Panc1 (cell line): Measurements from ENCODE around the gene MON1A. TPM values are rescaled to one million over a fixed set of nuclear protein-coding genes. Genes with fewer than 3 reads are reported as not detected.
A peak's percentile ranks its signal among the peaks of the same experiment; 100 is the strongest.
"Not testable (repeated sequence)": the region's sequence is repeated elsewhere in the genome, so short reads cannot be mapped to it uniquely, and the experiment has no call there.

Experiments used
- ATAC-seq: fragments of 200-7000 bp; cut with Tn5 transposase; 2 replicates; pipeline ENCODE4 v1.9.1; 2020; ENCODE audit warnings: mild to moderate bottlenecking, moderate library complexity
- BruUV-seq: library from RNA; stranded (reverse); fragments of 400-500 nt; replicated peaks from 2 replicates; lab custom pipeline; 2021; lab: Mats Ljungman, UMichigan
- CTCF ChIA-PET: fragments of 300-600 bp; sonication (Branson Sonifier 250); formaldehyde crosslinking; loops from one replicate; lab custom pipeline; 2022; ENCODE audit warnings: antibody characterized with exemption; lab: Charles Lee
- POLR2A ChIA-PET: fragments of 300-600 bp; sonication (Branson Sonifier 250); formaldehyde crosslinking; loops from one replicate; lab custom pipeline; 2022; ENCODE audit warnings: antibody characterized with exemption; lab: Charles Lee
- DNase-seq: peaks from one replicate; pipeline ENCODE4 v3.0.0-alpha.2; 2010; ENCODE audit warnings: low read depth, low spot score
- H3K27ac ChIP-seq: 2 replicates; pipeline ENCODE4 v1.5.1; 2011; ENCODE audit warnings: mild to moderate bottlenecking, low read length, inconsistent platforms
- H3K27me3 ChIP-seq: fragments of 200-500 bp; sonication (Bioruptor generic); 2 replicates; pipeline ENCODE4 v1.6.0; 2014; ENCODE audit warnings: low read length, inconsistent platforms; ENCODE audit not compliant: control insufficient read depth, insufficient read depth
- H3K36me3 ChIP-seq: fragments of 200-500 bp; sonication (Bioruptor generic); 2 replicates; pipeline ENCODE4 v1.5.1; 2014; ENCODE audit warnings: inconsistent platforms, mild to moderate bottlenecking, low read length, moderate library complexity; ENCODE audit not compliant: control insufficient read depth, insufficient read depth
- H3K4me1 ChIP-seq: 2 replicates; pipeline ENCODE4 v1.5.1; 2011; ENCODE audit warnings: inconsistent platforms, mild to moderate bottlenecking, low read length, moderate library complexity; ENCODE audit not compliant: control insufficient read depth, insufficient read depth
- H3K4me3 ChIP-seq, 2 experiments: 2 replicates each; pipeline ENCODE4 v1.5.1; 2011 to 2012; ENCODE audit warnings: low read depth in 2 of 2, low read length in 2 of 2, mild to moderate bottlenecking in 2 of 2, inconsistent platforms in 1 of 2, moderate library complexity in 1 of 2
- H3K9me3 ChIP-seq: fragments of 200-500 bp; sonication (Bioruptor generic); 2 replicates; pipeline ENCODE4 v1.5.1; 2014; ENCODE audit warnings: low read depth, mild to moderate bottlenecking, inconsistent platforms, low read length, moderate library complexity; ENCODE audit not compliant: control insufficient read depth, insufficient read depth
- CTCF ChIP-seq: fragments of 450-650 bp; IDR thresholded peaks from 2 replicates; pipeline ENCODE4 v1.5.1; 2017; ENCODE audit warnings: mild to moderate bottlenecking
- POLR2AphosphoS5 ChIP-seq: IDR thresholded peaks from 2 replicates; pipeline ENCODE4 v1.6.1; 2012; ENCODE audit warnings: mild to moderate bottlenecking, low read depth, low read length, moderate library complexity
- REST ChIP-seq, 2 experiments: IDR thresholded peaks; 2 replicates each; pipeline ENCODE4 v1.6.1; 2011 to 2012; ENCODE audit warnings: low read depth in 2 of 2, control low read depth in 1 of 2, low read length in 1 of 2, mild to moderate bottlenecking in 1 of 2, moderate library complexity in 1 of 2; ENCODE audit not compliant: insufficient read depth in 1 of 2
- SIN3A ChIP-seq: IDR thresholded peaks from 2 replicates; pipeline ENCODE4 v1.6.1; 2012; ENCODE audit warnings: low read depth, mild to moderate bottlenecking, low read length, moderate library complexity, borderline replicate concordance; ENCODE audit not compliant: insufficient read depth
- TCF7L2 ChIP-seq: IDR thresholded peaks from 2 replicates; pipeline ENCODE4 v1.6.1; 2011; ENCODE audit warnings: mild to moderate bottlenecking, low read depth, low read length, inconsistent platforms
- in situ Hi-C: cut with HindIII; loops from 2 replicates; pipeline ENCODE4 v1.10.0; 2016; ENCODE audit warnings: low sequenced_read_pairs, low pct_unique_long_range_greater_than_20kb
- intact Hi-C: fragments of 100-400 bp; cut with micrococcal nuclease; formaldehyde crosslinking; loops from one replicate; pipeline ENCODE4 v1.10.0; 2022; ENCODE audit not compliant: unreplicated experiment
- total RNA-seq: library from RNA; stranded (reverse); gene quantifications from one replicate; pipeline ENCODE4 v1.2.1, GENCODE V29; 2021; ENCODE audit not compliant: unreplicated experiment

Gene MON1A
- total RNA-seq, 1 experiment from 2014 or later: 12.9 TPM

GRCh38 chr3:49939858-49940666 lies 10.5 kb upstream of the MON1A start, which contains the start of gene RBM6:
RBM6 (plus strand) TSS chr3:49940150; CDS start chr3:49962642, 22,492 bp downstream.
- Histone ChIP-seq H3K27me3 (no peaks in the 10 kb centered on the region), H3K9me3 (no peaks in the 10 kb centered on the region), H3K27ac (peak within 1 kb of the TSS; percentile 81), H3K4me3 (peak within 1 kb of the TSS; percentile 72 to 94), H3K36me3 (no peaks in the 10 kb centered on the region; the same call in 1 of the 2 replicates), H3K4me1 (no peaks in the 10 kb centered on the region; the same call in 1 of the 2 replicates)
- TF ChIP-seq POLR2AphosphoS5 (peak; percentile 81), SIN3A (peak; percentile 78; the same call in 1 of the 2 replicates), TCF7L2 (peak; percentile 99), CTCF (no peak), REST (IDR thresholded peaks at IDR 0.05; ENCODE audit: insufficient read depth in 1 of 2, low read depth in 2 of 2, low read length in 1 of 2) (no peak)
- intact Hi-C loops: no loop called here
- in situ Hi-C loops: no loop called here
- POLR2A ChIA-PET: interaction anchor here (0.7 kb wide), 1 partner anchor 17 kb away, joined by 6 read pairs; no protein-coding TSS in a partner anchor
- BruUV-seq: no TSS peak
- CTCF ChIA-PET: no interaction called here
- ATAC-seq (peak; percentile 99), DNase-seq (peak; percentile 84)

GRCh38 chr3:49937090-49937489 lies 7.5 kb upstream of the MON1A start:
- ChIA-PET CTCF (no interaction called here), POLR2A (no interaction called here)
- intact Hi-C loops (no loop called here), in situ Hi-C loops (no loop called here)
- H3K36me3 ChIP-seq: no peaks in the 10 kb centered on the region; the same call in 1 of the 2 replicates
- H3K4me1 ChIP-seq: no peaks in the 10 kb centered on the region; the same call in 1 of the 2 replicates
- BruUV-seq: no TSS peak
- TF ChIP-seq TCF7L2: no peak
- no peak for TF ChIP-seq SIN3A
- no peak for TF ChIP-seq CTCF
- no peak for TF ChIP-seq POLR2AphosphoS5
- no peak for TF ChIP-seq REST (IDR thresholded peaks at IDR 0.05; ENCODE audit: insufficient read depth in 1 of 2, low read depth in 2 of 2, low read length in 1 of 2)
- no peaks in the 10 kb centered on the region for H3K9me3 ChIP-seq
- DNase-seq (no peak), ATAC-seq (no peak)
- no peaks in the 10 kb centered on the region for H3K27me3 ChIP-seq
- no peak overlapping the region for H3K4me3 ChIP-seq
- H3K27ac ChIP-seq: no peak overlapping the region

GRCh38 chr3:49932281-49932680 lies 2.7 kb upstream of the MON1A start:
- CTCF ChIA-PET, ATAC-seq, POLR2A ChIA-PET, H3K4me3 ChIP-seq, DNase-seq, H3K27ac ChIP-seq, H3K9me3 ChIP-seq, intact Hi-C loops, in situ Hi-C loops, H3K36me3 ChIP-seq, BruUV-seq, H3K27me3 ChIP-seq: not testable (repeated sequence)
- H3K4me1 ChIP-seq: 0 out of 2 replicates have a peak, but pooled peaks cover 11% of the 10 kb centered on the region
